ENCODE results near the gene TCF4.

The TCF4 gene

DNA sequence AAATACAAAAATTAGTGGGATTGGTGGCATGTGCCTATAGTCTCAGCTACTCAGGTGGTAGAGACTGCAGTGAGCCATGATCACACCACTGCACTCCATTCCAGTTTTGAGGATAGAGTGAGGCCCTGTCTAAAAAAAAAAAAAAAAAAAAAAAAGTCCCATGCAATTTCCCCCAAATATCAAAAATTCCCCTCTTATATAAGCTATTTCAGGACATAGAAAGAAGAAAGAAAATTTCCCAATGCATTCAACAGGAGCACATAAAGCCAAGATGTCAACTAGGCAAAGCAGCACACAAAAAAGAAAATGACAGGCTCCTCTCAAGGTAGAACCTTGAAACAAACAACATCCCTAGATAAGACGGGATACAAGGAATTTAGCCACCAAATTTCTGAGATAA is 213.3 kb downstream of the TCF4 start:
- DNase-seq = no peak

DNA sequence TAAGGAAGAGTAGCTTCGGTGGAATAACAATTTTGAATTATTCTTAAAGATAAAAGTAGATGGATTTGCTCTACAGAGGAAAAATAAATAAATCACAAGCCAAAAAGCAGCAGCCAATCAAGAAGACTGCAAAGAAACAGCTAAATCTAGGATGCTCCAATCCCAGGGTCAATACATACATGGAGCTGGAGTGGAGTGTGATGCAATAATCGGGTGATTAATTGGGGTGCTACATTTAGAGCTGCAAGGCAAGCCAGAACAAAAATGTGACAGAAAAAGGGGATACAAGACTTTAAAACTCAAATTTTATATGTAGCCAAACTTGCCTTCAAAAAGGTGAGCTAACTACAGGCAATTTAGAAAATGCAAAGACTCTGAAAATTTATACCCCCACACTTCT is 215.8 kb downstream of the TCF4 start:
- no peak for DNase-seq

GRCh38 chr18:55370936-55371335 is 217.1 kb downstream of the TCF4 start:
- no peak for DNase-seq

DNA sequence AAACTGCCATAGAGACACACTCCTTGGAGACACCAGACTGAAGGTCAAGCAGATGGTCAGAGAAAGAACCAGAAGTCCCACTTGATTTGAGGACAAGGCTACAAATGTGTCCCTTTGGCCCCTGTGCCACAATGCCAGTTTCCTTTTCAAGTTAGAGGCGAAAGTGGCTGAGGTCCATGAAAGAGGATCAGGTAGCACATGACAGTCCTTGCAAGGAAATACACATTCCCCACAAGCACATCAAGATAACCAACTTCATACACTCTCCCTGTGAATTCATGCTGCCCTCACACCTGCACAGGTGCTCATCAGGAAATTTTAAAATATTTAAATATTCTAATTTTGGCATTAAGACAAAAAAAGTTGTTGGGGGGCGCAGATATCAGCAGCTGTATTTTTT is 218.6 kb downstream of the TCF4 start:
- no peak for DNase-seq

DNA sequence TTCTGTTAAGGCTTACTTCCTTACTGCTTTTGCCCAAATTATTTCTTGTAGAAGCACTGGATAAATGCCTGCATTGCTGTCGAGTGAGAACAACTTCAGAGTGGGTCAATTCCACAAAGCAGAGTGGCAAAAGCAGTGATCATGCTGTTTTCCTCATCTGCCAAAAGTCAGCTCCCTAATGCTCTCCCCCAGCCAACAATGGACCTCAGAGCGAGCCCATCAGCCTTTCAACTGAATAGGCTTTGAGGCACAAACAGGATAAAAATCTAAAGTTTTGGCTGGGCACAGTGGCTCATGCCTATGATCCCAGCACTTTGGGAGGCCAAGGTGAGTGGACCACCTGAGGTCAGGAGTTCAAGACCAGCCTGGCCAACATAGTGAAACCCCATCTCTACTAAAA is 222.7 kb downstream of the TCF4 start:
- DNase-seq = no peak

GRCh38 chr18:55362303-55362702 is 225.7 kb downstream of the TCF4 start:
- DNase-seq = no peak

DNA sequence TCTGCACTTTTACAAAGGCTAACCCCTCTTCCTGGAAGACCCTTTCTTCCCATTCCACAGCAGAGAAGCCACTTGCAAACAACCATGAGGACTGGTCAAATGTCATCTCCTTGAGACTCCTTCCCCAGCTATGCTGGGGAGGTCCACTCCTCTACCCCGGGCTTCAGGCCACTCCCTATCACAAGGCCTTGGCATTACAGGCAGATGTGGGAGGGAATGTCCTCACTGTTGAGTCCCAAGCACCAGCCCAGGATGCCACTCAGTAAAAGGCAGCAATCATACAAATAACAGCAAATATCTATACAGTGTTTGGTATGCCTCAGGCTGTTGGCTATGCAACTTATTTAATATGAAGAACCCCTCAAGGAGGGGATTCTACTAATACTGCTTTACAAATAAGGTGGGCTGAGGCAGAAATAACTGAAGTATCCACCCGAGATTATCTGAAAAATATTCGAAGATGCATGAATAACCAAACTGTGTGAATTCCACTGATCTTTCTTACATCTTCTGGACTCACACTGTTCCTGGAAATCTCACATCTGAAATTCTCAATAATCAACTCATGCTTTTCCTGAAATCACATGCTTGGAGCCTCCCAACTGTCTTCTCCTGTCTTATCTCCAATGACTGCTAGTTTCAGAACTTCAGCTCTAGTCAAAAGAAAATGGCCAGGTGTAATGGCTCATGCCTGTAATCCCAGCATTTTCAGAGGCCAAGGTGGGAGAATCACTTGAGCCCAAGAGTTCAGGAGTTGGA is 226.3 kb downstream of the TCF4 start:
- DNase-seq = no peak

GRCh38 chr18:55360061-55360460 is 227.9 kb downstream of the TCF4 start:
- no peak for DNase-seq

GRCh38 chr18:55356815-55357214 is 231.2 kb downstream of the TCF4 start:
- DNase-seq = no peak

- DNase-seq = no peak
Measured at GRCh38 chr18:55355223-55355622, 232.8 kb downstream of the TCF4 start.

GRCh38 chr18:55354795-55355194 is 233.2 kb downstream of the TCF4 start:
- DNase-seq = no peak

GRCh38 chr18:55353806-55354205 is 234.2 kb downstream of the TCF4 start:
- no peak for DNase-seq

- no peak for DNase-seq
Measured at GRCh38 chr18:55353391-55353790, 234.6 kb downstream of the TCF4 start.

- peak; percentile 14 for DNase-seq
Measured at GRCh38 chr18:55351980-55352714, 235.8 kb downstream of the TCF4 start.

DNA sequence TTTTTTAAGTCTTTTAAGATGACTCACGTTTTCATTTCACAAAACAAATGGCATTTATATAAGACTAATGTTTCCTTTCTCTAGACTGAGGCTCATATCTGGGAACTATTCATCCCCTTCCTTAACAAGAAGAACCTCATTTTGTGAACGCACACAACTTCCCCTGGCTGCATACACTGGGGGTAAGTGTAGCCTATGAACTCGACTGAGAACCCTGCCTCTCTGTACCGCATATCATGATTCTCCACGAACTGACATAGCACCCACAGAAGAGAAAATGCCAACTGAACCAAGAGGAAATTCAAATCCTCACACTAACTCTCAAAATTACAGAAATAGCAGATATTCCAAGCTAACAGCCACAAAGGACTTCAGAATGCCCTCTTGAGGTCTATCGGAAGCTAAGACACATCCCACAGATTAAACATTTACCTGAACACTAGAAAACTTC is 236.7 kb downstream of the TCF4 start:
- no peak for DNase-seq

DNA sequence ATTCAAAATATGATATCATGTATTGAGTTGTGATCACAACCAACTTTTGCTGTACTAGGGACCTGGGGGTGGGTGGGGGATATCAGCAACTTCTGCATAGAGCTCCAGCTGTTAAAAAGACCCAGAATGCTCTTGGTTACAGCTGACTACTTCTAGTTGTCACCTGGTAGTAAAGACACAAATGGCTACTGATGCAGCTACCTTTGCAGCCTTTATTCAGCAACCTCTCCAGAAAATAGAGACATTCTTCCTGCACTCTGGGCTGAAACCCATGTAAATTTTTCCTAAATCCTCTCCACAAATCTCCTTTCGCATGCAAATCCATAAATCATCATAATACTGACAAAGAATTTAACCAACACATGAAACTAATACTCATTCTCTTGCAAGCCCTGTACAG is 238.3 kb downstream of the TCF4 start:
- no peak for DNase-seq

DNA sequence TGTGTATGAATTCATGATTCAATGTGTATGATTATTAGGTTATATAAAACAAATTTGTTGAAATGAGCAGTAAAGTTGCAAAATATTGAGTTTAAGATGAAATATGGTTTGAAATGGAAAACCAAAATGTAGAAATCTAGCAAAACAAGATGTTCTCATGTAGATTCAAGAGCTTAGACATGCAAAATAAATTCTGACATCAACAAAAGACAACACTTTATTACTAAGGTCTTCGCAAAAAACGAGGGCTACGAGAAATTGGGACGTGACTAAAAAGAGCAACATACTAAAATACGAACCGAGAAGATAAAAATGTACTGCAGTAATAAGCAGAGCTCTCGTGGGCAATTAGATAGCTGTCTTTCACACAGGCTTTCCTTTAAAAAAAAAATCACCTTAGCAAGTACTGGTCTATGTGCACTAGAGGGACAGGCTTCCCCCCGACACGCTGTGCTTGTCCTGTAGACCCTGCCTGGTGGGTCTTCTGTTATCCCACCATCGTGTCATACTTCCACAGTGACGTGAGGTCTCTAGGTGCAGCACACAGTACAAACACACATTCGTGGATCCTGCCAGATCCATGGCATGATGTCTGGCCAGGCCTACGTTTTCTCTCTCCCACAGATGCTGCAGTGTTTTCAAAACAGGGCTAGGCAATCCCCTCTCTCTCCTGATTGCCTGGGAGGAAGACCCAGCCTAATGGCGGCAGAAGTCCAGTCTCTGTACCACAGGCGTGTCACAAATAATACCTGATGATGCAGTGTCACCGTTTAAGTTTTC is 240.8 kb downstream of the TCF4 start:
- no peak for DNase-seq

DNA sequence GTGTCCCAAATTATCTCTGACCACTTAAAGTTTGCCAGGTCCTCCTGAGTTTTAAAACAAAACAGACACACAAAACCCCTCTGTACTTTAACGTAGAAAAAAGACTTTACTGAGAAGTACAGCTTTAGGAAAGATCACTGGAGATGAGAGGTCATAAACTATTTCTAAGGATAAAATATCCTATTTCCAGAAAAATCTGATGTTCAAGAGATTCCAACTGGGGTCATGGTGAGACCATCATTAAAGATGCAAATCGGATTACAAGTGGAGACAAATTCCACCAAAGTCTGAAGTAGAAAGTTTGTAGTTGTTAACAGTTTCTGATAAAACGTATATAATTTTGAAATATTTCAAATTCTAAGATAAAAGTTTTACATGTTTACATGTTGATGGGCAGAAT is 241.6 kb downstream of the TCF4 start:
- DNase-seq = no peak

DNA sequence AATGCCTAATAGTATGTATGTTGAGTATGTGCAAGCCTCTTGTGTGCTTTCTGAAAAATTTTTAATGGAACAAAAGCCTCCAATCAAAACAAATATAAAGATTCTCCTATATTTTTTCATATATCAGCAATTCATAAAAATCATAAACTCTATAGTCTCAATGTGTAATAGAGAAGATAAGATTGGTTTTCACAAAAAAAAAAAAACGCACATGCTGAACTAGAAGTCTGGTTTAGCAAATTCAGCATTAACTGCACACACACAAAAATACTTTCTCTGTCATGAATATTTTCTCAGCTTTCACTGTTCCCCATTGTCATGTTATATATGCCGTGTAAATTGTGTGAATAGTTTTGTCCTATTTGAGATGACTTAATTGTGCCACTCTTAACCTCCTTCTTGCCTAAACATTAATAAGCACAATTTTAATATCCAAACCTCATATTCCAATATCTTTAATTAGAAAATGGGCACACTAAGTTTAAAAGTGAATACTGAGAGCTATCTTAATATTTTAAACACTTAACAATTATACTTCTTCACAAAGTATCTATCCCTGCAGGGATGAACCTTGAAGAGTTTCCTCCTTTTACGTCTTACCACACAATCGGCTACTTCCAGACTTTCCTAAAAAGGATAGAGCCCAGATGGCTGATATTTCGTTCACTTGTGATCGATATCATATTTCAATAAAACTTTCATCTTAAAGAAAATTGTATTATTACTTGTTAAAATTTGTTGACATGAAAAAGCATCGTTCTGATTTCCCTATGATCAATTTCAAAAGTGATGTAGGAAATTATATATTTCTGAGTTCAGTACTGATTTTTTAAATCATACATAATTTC is 242.7 kb downstream of the TCF4 start:
- no peak for DNase-seq

GRCh38 chr18:55343396-55344073 is 244.5 kb downstream of the TCF4 start:
- no peak for DNase-seq

- DNase-seq = no peak
Measured at GRCh38 chr18:55340998-55341397, 247.0 kb downstream of the TCF4 start.

DNA sequence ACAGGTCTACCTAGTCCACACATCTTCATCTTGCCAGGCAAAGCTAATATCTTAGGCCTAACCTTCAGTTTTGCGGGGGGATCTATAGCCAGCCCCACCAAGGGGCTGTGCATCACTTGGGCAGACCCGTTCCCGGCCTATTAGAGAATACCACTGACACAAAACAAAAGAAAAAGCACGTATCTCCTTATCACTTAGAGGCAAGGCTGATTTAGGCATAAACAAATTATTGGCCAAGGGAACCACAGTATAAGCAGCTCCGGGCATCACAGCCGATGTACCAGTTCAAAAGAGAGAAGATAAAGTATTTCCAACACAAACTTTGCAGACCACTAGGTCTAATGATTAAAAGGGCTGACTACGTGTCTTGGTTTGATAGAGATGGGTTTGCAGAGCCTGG is 248.0 kb downstream of the TCF4 start:
- no peak for DNase-seq

Data from activated CD4-positive, alpha-beta T cell treated with anti-CD3 and anti-CD28 coated beads, Interleukin-2, Interleukin-6, amounts not matched to agents 100 ng/mL and 50 ng/mL, durations not matched to agents 16 hours and 8 hours (primary cell).